B cell (primary cell): ENCODE data around the gene OR51I1. TPM values are rescaled to one million over a fixed set of nuclear protein-coding genes. Genes with fewer than 3 reads are reported as not detected.

Experiments
- ATAC-seq: fragments of 200-7000 bp; cut with Tn5 transposase; one replicate; pipeline ENCODE4 v1.10.0; 2021; ENCODE audit warnings: low read depth, mild to moderate bottlenecking, moderate number of reproducible peaks, moderate library complexity
- CTCF ChIA-PET: fragments of 350-600 bp; sonication (Branson Sonifier 250); formaldehyde crosslinking; loops from one replicate; lab custom pipeline; 2021; ENCODE audit warnings: antibody characterized with exemption, inconsistent platforms; lab: Charles Lee
- POLR2A ChIA-PET: fragments of 350-600 bp; sonication (Branson Sonifier 250); formaldehyde crosslinking; loops from one replicate; lab custom pipeline; 2021; ENCODE audit warnings: antibody characterized with exemption; lab: Charles Lee
- DNase-seq: peaks from one replicate; pipeline ENCODE4 v3.0.0; 2013
- H2AFZ ChIP-seq: 2 replicates; pipeline ENCODE4 v1.6.1; 2012; ENCODE audit warnings: mild to moderate bottlenecking, low read depth, low read length; ENCODE audit not compliant: insufficient read depth, poor library complexity, severe bottlenecking
- H3K27ac ChIP-seq, 2 donors: 1 replicate in 1 of 2; 2 replicates in 1 of 2; pipeline ENCODE4 v1.5.1; 2012 to 2013; ENCODE audit warnings: low read length in 2 of 2, mild to moderate bottlenecking in 2 of 2, moderate library complexity in 1 of 2
- H3K27me3 ChIP-seq, 4 experiments: fragments of 200-600 bp in 1 of 4; sonication (generic) in 1 of 4; replicated peaks in 1 of 4; 1 replicate in 2 of 4; 2 replicates in 2 of 4; pipeline versions ENCODE4 v1.6.1 to v1.7.0; 2013 to 2016; ENCODE audit warnings: low read length in 3 of 4, mild to moderate bottlenecking in 2 of 4, mixed read lengths in 1 of 4, moderate library complexity in 1 of 4; ENCODE audit not compliant: insufficient read depth in 4 of 4, control insufficient read depth in 3 of 4; ENCODE audit errors: control extremely low read depth in 1 of 4
- H3K36me3 ChIP-seq, 2 experiments: replicated peaks in 1 of 2; 1 replicate in 1 of 2; 2 replicates in 1 of 2; pipeline versions ENCODE4 v1.6.1 to v1.7.1; 2013; ENCODE audit warnings: low read length in 1 of 2; ENCODE audit not compliant: insufficient read depth in 2 of 2, control insufficient read depth in 1 of 2; ENCODE audit errors: control extremely low read depth in 1 of 2, extremely low read depth in 1 of 2
- H3K4me1 ChIP-seq, 2 donors: fragments of 200-600 bp in 1 of 2; sonication (generic) in 1 of 2; 1 replicate in 1 of 2; 2 replicates in 1 of 2; pipeline versions ENCODE4 v1.5.1 to v1.6.1; 2013 to 2017; ENCODE audit warnings: low read length in 2 of 2; ENCODE audit not compliant: control insufficient read depth in 2 of 2, insufficient read depth in 2 of 2
- H3K4me2 ChIP-seq: replicated peaks from 2 replicates; pipeline ENCODE3; 2012; ENCODE audit warnings: mild to moderate bottlenecking, low read depth, low read length; ENCODE audit not compliant: poor library complexity, severe bottlenecking
- H3K4me3 ChIP-seq, 5 experiments: fragments of 200-600 bp in 1 of 5; sonication (generic) in 1 of 5; 1 replicate in 3 of 5; 2 replicates in 2 of 5; pipeline versions ENCODE4 v1.5.1 to v1.7.0; 2011 to 2016; ENCODE audit warnings: low read length in 4 of 5, mild to moderate bottlenecking in 4 of 5, low read depth in 2 of 5, control low read depth in 1 of 5, moderate library complexity in 1 of 5; ENCODE audit not compliant: insufficient read depth in 1 of 5; ENCODE audit errors: control extremely low read depth in 1 of 5, extremely low read depth in 1 of 5
- H3K79me2 ChIP-seq: fragments of 200-600 bp; sonication (generic); one replicate; pipeline ENCODE4 v1.6.0; 2016; ENCODE audit warnings: low read length; ENCODE audit not compliant: control insufficient read depth, insufficient read depth
- H3K9ac ChIP-seq: fragments of 200-600 bp; sonication (generic); 2 replicates; pipeline ENCODE4 v1.6.1; 2017; ENCODE audit warnings: mild to moderate bottlenecking, low read length, moderate library complexity
- H3K9me3 ChIP-seq, 3 donors: one replicate each; pipeline versions ENCODE4 v1.6.1 to v1.7.1; 2013; ENCODE audit warnings: low read length in 2 of 3; ENCODE audit not compliant: control insufficient read depth in 2 of 3, insufficient read depth in 1 of 3; ENCODE audit errors: control extremely low read depth in 1 of 3
- H4K20me1 ChIP-seq: 2 replicates; pipeline ENCODE4 v1.6.0; 2012; ENCODE audit warnings: mild to moderate bottlenecking, low read length; ENCODE audit not compliant: insufficient read depth, control insufficient read depth, poor library complexity, severe bottlenecking
- H3K27ac Mint-ChIP-seq: one replicate; pipeline ENCODE4 v1.8.0; 2021; ENCODE audit warnings: mixed read lengths
- H3K27me3 Mint-ChIP-seq: one replicate; pipeline ENCODE4 v1.8.0; 2021; ENCODE audit warnings: mixed read lengths
- H3K4me1 Mint-ChIP-seq: one replicate; pipeline ENCODE4 v1.8.0; 2021; ENCODE audit warnings: mixed read lengths
- H3K4me3 Mint-ChIP-seq: one replicate; pipeline ENCODE4 v1.8.0; 2021; ENCODE audit warnings: mixed read lengths
- H3K9me3 Mint-ChIP-seq: one replicate; pipeline ENCODE4 v1.8.0; 2022; ENCODE audit warnings: mixed read lengths; ENCODE audit not compliant: insufficient read depth
- CTCF ChIP-seq: fragments of 200-600 bp; IDR thresholded peaks from one replicate; pipeline ENCODE4 v1.8.0; 2022; ENCODE audit warnings: antibody characterized with exemption, mild to moderate bottlenecking
- EZH2 ChIP-seq: IDR thresholded peaks from 2 replicates; pipeline ENCODE4 v1.6.1; 2012; ENCODE audit warnings: borderline replicate concordance, low read depth, mild to moderate bottlenecking, moderate library complexity, low read length; ENCODE audit not compliant: insufficient read depth, poor library complexity, severe bottlenecking
- WGBS: methylation state at CpG from one replicate; pipeline ENCODE4 v1.1.5; 2013; ENCODE audit warnings: missing lambda C conversion rate; ENCODE audit not compliant: insufficient coverage; 5-methylcytosine and 5-hydroxymethylcytosine counted together
- intact Hi-C: fragments of 100-400 bp; cut with micrococcal nuclease; formaldehyde crosslinking; loops from one replicate; pipeline ENCODE4 v1.10.0; 2022
- polyA plus RNA-seq: library from polyadenylated mRNA; depleted of rRNA; stranded (reverse); fragments of >200 nt; gene quantifications from 2 replicates; pipeline ENCODE4 v1.2.3, GENCODE V29; 2012
- total RNA-seq, 2 donors: library from RNA; stranded (reverse); fragments of 120-200 nt in 1 of 2; gene quantifications; 1 replicate in 1 of 2; 2 replicates in 1 of 2; pipeline versions ENCODE4 v1.2.3 to v1.2.4, GENCODE V29; 2013 to 2022

The OR51I1 gene
- total and polyA plus RNA-seq, 2 donors (not counting 1 experiment from before 2014, with no cell fraction given): 0.31 TPM; not detected in 1

GRCh38 chr11:5488798-5489399 is 47.6 kb upstream of the OR51I1 start:
- Histone ChIP-seq H3K27me3 (no peaks in the 10 kb centered on the region), H3K9ac (no peak overlapping the region), H3K9me3 (no peaks in the 10 kb centered on the region), H3K36me3 (no peaks in the 10 kb centered on the region), H3K4me1 (no peaks in the 10 kb centered on the region), H3K79me2 (no peaks in the 10 kb centered on the region), H4K20me1 (no peaks in the 10 kb centered on the region), H2AFZ (no peak overlapping the region), H3K4me3 (no peak overlapping the region), H3K27ac (no peak overlapping the region), H3K4me2 (no peak overlapping the region)
- Mint-ChIP-seq H3K27ac (no peak overlapping the region), H3K9me3 (no peaks in the 10 kb centered on the region), H3K4me1 (no peaks in the 10 kb centered on the region), H3K4me3 (no peak overlapping the region), H3K27me3 (peaks cover 12% of the 10 kb centered on the region)
- POLR2A ChIA-PET: no interaction called here
- TF ChIP-seq EZH2: no peak
- TF ChIP-seq CTCF: no peak
- WGBS: 96% methylated on average over 4 of the region's 4 CpGs
- DNase-seq (no peak), ATAC-seq (no peak)
- intact Hi-C loops: no loop called here
- CTCF ChIA-PET: no interaction called here

- TF ChIP-seq CTCF (no peak), EZH2 (no peak)
- DNase-seq (no peak), ATAC-seq (no peak)
- Mint-ChIP-seq H3K9me3 (no peaks in the 10 kb centered on the region), H3K27ac (no peak within 1 kb of the TSS), H3K4me3 (no peak within 1 kb of the TSS), H3K4me1 (no peaks in the 10 kb centered on the region), H3K27me3 (peaks cover 12% of the 10 kb centered on the region)
- Histone ChIP-seq H3K9me3 (no peaks in the 10 kb centered on the region), H3K9ac (no peak within 1 kb of the TSS), H2AFZ (no peak within 1 kb of the TSS), H3K27me3 (no peaks in the 10 kb centered on the region), H3K4me1 (no peaks in the 10 kb centered on the region), H3K27ac (no peak within 1 kb of the TSS), H3K79me2 (no peaks in the 10 kb centered on the region), H3K4me3 (no peak within 1 kb of the TSS), H3K4me2 (no peak within 1 kb of the TSS), H4K20me1 (no peaks in the 10 kb centered on the region), H3K36me3 (no peaks in the 10 kb centered on the region)
- CTCF ChIA-PET: no interaction called here
- intact Hi-C loops: no loop called here
- POLR2A ChIA-PET: no interaction called here
These were observed 47.1 kb upstream of the OR51I1 start, which contains the start of gene OR52D1 for GRCh38 chr11:5488385-5488784. Gene OR52D1 (plus strand): TSS chr11:5488685. CDS start chr11:5488707, 22 bp downstream.
